B cell (primary cell): Measurements from ENCODE around the gene PLK1. TPM values are rescaled to one million over a fixed set of nuclear protein-coding genes. Genes with fewer than 3 reads are reported as not detected.

Experiments used
- ATAC-seq: fragments of 200-7000 bp; cut with Tn5 transposase; one replicate; pipeline ENCODE4 v1.10.0; 2021; ENCODE audit warnings: low read depth, mild to moderate bottlenecking, moderate number of reproducible peaks, moderate library complexity
- CTCF ChIA-PET: fragments of 350-600 bp; sonication (Branson Sonifier 250); formaldehyde crosslinking; loops from one replicate; lab custom pipeline; 2021; ENCODE audit warnings: antibody characterized with exemption, inconsistent platforms; lab: Charles Lee
- POLR2A ChIA-PET: fragments of 350-600 bp; sonication (Branson Sonifier 250); formaldehyde crosslinking; loops from one replicate; lab custom pipeline; 2021; ENCODE audit warnings: antibody characterized with exemption; lab: Charles Lee
- DNase-seq: peaks from one replicate; pipeline ENCODE4 v3.0.0; 2013
- H2AFZ ChIP-seq: 2 replicates; pipeline ENCODE4 v1.6.1; 2012; ENCODE audit warnings: mild to moderate bottlenecking, low read depth, low read length; ENCODE audit not compliant: insufficient read depth, poor library complexity, severe bottlenecking
- H3K27ac ChIP-seq, 2 donors: 1 replicate in 1 of 2; 2 replicates in 1 of 2; pipeline ENCODE4 v1.5.1; 2012 to 2013; ENCODE audit warnings: low read length in 2 of 2, mild to moderate bottlenecking in 2 of 2, moderate library complexity in 1 of 2
- H3K27me3 ChIP-seq, 4 experiments: fragments of 200-600 bp in 1 of 4; sonication (generic) in 1 of 4; replicated peaks in 1 of 4; 1 replicate in 2 of 4; 2 replicates in 2 of 4; pipeline versions ENCODE4 v1.6.1 to v1.7.0; 2013 to 2016; ENCODE audit warnings: low read length in 3 of 4, mild to moderate bottlenecking in 2 of 4, mixed read lengths in 1 of 4, moderate library complexity in 1 of 4; ENCODE audit not compliant: insufficient read depth in 4 of 4, control insufficient read depth in 3 of 4; ENCODE audit errors: control extremely low read depth in 1 of 4
- H3K36me3 ChIP-seq, 2 experiments: replicated peaks in 1 of 2; 1 replicate in 1 of 2; 2 replicates in 1 of 2; pipeline versions ENCODE4 v1.6.1 to v1.7.1; 2013; ENCODE audit warnings: low read length in 1 of 2; ENCODE audit not compliant: insufficient read depth in 2 of 2, control insufficient read depth in 1 of 2; ENCODE audit errors: control extremely low read depth in 1 of 2, extremely low read depth in 1 of 2
- H3K4me1 ChIP-seq, 2 donors: fragments of 200-600 bp in 1 of 2; sonication (generic) in 1 of 2; 1 replicate in 1 of 2; 2 replicates in 1 of 2; pipeline versions ENCODE4 v1.5.1 to v1.6.1; 2013 to 2017; ENCODE audit warnings: low read length in 2 of 2; ENCODE audit not compliant: control insufficient read depth in 2 of 2, insufficient read depth in 2 of 2
- H3K4me2 ChIP-seq: replicated peaks from 2 replicates; pipeline ENCODE3; 2012; ENCODE audit warnings: mild to moderate bottlenecking, low read depth, low read length; ENCODE audit not compliant: poor library complexity, severe bottlenecking
- H3K4me3 ChIP-seq, 5 experiments: fragments of 200-600 bp in 1 of 5; sonication (generic) in 1 of 5; 1 replicate in 3 of 5; 2 replicates in 2 of 5; pipeline versions ENCODE4 v1.5.1 to v1.7.0; 2011 to 2016; ENCODE audit warnings: low read length in 4 of 5, mild to moderate bottlenecking in 4 of 5, low read depth in 2 of 5, control low read depth in 1 of 5, moderate library complexity in 1 of 5; ENCODE audit not compliant: insufficient read depth in 1 of 5; ENCODE audit errors: control extremely low read depth in 1 of 5, extremely low read depth in 1 of 5
- H3K79me2 ChIP-seq: fragments of 200-600 bp; sonication (generic); one replicate; pipeline ENCODE4 v1.6.0; 2016; ENCODE audit warnings: low read length; ENCODE audit not compliant: control insufficient read depth, insufficient read depth
- H3K9ac ChIP-seq: fragments of 200-600 bp; sonication (generic); 2 replicates; pipeline ENCODE4 v1.6.1; 2017; ENCODE audit warnings: mild to moderate bottlenecking, low read length, moderate library complexity
- H3K9me3 ChIP-seq, 3 donors: one replicate each; pipeline versions ENCODE4 v1.6.1 to v1.7.1; 2013; ENCODE audit warnings: low read length in 2 of 3; ENCODE audit not compliant: control insufficient read depth in 2 of 3, insufficient read depth in 1 of 3; ENCODE audit errors: control extremely low read depth in 1 of 3
- H4K20me1 ChIP-seq: 2 replicates; pipeline ENCODE4 v1.6.0; 2012; ENCODE audit warnings: mild to moderate bottlenecking, low read length; ENCODE audit not compliant: insufficient read depth, control insufficient read depth, poor library complexity, severe bottlenecking
- H3K27ac Mint-ChIP-seq: one replicate; pipeline ENCODE4 v1.8.0; 2021; ENCODE audit warnings: mixed read lengths
- H3K27me3 Mint-ChIP-seq: one replicate; pipeline ENCODE4 v1.8.0; 2021; ENCODE audit warnings: mixed read lengths
- H3K4me1 Mint-ChIP-seq: one replicate; pipeline ENCODE4 v1.8.0; 2021; ENCODE audit warnings: mixed read lengths
- H3K4me3 Mint-ChIP-seq: one replicate; pipeline ENCODE4 v1.8.0; 2021; ENCODE audit warnings: mixed read lengths
- H3K9me3 Mint-ChIP-seq: one replicate; pipeline ENCODE4 v1.8.0; 2022; ENCODE audit warnings: mixed read lengths; ENCODE audit not compliant: insufficient read depth
- CTCF ChIP-seq: fragments of 200-600 bp; IDR thresholded peaks from one replicate; pipeline ENCODE4 v1.8.0; 2022; ENCODE audit warnings: antibody characterized with exemption, mild to moderate bottlenecking
- EZH2 ChIP-seq: IDR thresholded peaks from 2 replicates; pipeline ENCODE4 v1.6.1; 2012; ENCODE audit warnings: borderline replicate concordance, low read depth, mild to moderate bottlenecking, moderate library complexity, low read length; ENCODE audit not compliant: insufficient read depth, poor library complexity, severe bottlenecking
- WGBS: methylation state at CpG from one replicate; pipeline ENCODE4 v1.1.5; 2013; ENCODE audit warnings: missing lambda C conversion rate; ENCODE audit not compliant: insufficient coverage; 5-methylcytosine and 5-hydroxymethylcytosine counted together
- intact Hi-C: fragments of 100-400 bp; cut with micrococcal nuclease; formaldehyde crosslinking; loops from one replicate; pipeline ENCODE4 v1.10.0; 2022
- polyA plus RNA-seq: library from polyadenylated mRNA; depleted of rRNA; stranded (reverse); fragments of >200 nt; gene quantifications from 2 replicates; pipeline ENCODE4 v1.2.3, GENCODE V29; 2012
- total RNA-seq, 2 donors: library from RNA; stranded (reverse); fragments of 120-200 nt in 1 of 2; gene quantifications; 1 replicate in 1 of 2; 2 replicates in 1 of 2; pipeline versions ENCODE4 v1.2.3 to v1.2.4, GENCODE V29; 2013 to 2022

Gene PLK1
- total and polyA plus RNA-seq, 2 donors (not counting 1 experiment from before 2014, with no cell fraction given): 2.7 to 3.5 TPM

DNA sequence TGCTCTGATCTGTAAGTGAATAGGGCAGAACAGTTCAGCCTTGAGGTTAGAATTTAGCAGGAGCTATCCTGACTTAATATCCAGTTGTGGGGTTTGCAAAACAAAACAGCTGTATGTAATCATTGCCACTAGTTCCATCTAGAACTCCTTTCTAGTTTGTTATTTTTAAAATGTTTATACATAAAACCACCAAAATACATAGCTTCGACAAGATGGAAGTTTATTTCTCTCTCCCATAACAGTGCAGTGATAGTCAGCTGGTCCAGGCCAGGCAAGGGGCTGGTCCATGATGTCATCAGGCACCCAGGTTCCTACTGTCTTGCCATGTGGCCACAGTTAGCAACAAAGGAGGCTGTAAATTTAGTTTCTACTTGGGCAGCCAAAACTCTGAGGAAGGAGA lies 10.5 kb upstream of the PLK1 start:
- Histone ChIP-seq H3K4me1 (peaks cover 15 to 21% of the 10 kb centered on the region in 2 donors), H3K27ac (no peak overlapping the region), H2AFZ (no peak overlapping the region), H4K20me1 (peaks cover 22% of the 10 kb centered on the region), H3K9ac (no peak overlapping the region), H3K4me2 (no peak overlapping the region), H3K36me3 (peaks cover 0 to 64% of the 10 kb centered on the region in 2 experiments), H3K9me3 (no peaks in the 10 kb centered on the region), H3K27me3 (no peaks in the 10 kb centered on the region), H3K79me2 (no peaks in the 10 kb centered on the region), H3K4me3 (no peak overlapping the region)
- no peaks in the 10 kb centered on the region for H3K9me3 Mint-ChIP-seq
- CTCF ChIA-PET: no interaction called here
- POLR2A ChIA-PET: no interaction called here
- no peak for TF ChIP-seq CTCF
- no peak for TF ChIP-seq EZH2
- no peak overlapping the region for H3K4me3 Mint-ChIP-seq
- DNase-seq (no peak), ATAC-seq (no peak)
- intact Hi-C loops: no loop called here
- peaks cover 26% of the 10 kb centered on the region for H3K4me1 Mint-ChIP-seq
- 100% methylated on average over 1 of the region's 1 CpG for WGBS
- H3K27ac Mint-ChIP-seq: no peak overlapping the region
- H3K27me3 Mint-ChIP-seq: no peaks in the 10 kb centered on the region

GRCh38 chr16:23668873-23669272 lies 9.8 kb upstream of the PLK1 start:
- H3K36me3 ChIP-seq: peaks cover 0 to 60% of the 10 kb centered on the region in 2 experiments
- no peak overlapping the region for H3K4me2 ChIP-seq
- no peaks in the 10 kb centered on the region for H3K9me3 ChIP-seq
- H3K9ac ChIP-seq: no peak overlapping the region
- 100% methylated on average over 1 of the region's 4 CpGs for WGBS
- H4K20me1 ChIP-seq: peaks cover 22% of the 10 kb centered on the region
- CTCF ChIA-PET: no interaction called here
- no peaks in the 10 kb centered on the region for H3K27me3 ChIP-seq
- H3K27me3 Mint-ChIP-seq: no peaks in the 10 kb centered on the region
- no peak overlapping the region for H3K4me3 Mint-ChIP-seq
- ATAC-seq (no peak), DNase-seq (no peak)
- H3K4me1 ChIP-seq: peaks cover 15 to 21% of the 10 kb centered on the region in 2 donors
- TF ChIP-seq EZH2: no peak
- TF ChIP-seq CTCF: no peak
- no peak overlapping the region for H2AFZ ChIP-seq
- no peak overlapping the region for H3K27ac Mint-ChIP-seq
- H3K27ac ChIP-seq: no peak overlapping the region
- no peak overlapping the region for H3K4me3 ChIP-seq
- POLR2A ChIA-PET: no interaction called here
- intact Hi-C loops: no loop called here
- no peaks in the 10 kb centered on the region for H3K79me2 ChIP-seq
- peaks cover 26% of the 10 kb centered on the region for H3K4me1 Mint-ChIP-seq
- no peaks in the 10 kb centered on the region for H3K9me3 Mint-ChIP-seq
